ENCODE data around the gene GPR55.
A peak's percentile ranks its signal among the peaks of the same experiment; 100 is the strongest.

GPR55 gene

DNA sequence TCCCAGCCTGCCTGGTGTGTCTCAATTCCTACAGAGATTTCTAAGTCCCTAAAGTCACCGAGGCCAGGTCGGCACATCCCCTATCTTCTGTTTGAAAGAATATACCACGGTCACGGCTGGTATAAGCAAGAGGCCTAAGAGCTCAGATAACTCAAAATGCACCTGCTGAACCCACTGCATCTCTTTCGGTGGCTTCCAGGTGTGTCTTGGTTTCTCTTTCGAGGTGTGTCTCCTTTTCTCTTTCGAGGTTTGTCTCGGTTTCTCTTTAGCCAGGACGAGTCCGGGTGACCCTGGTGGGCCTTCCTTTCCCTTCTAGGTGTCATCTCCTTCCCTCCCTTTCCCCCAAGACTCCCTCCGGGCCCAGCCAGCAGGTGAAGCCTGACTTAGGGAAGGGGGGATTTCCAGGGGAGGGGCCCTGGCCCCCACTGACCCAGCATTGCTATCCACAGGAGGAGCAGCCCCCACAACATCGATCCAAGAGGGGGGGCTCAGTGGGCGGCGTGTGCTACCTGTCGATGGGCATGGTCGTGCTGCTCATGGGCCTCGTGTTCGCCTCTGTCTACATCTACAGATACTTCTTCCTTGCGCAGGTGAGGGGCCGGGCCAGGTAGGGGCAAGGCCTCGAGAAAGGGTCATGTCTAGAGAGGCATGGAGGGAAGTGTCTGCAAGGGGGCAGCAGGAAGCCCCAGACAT lies 51.9 kb downstream of the GPR55 start:
- Histone ChIP-seq H3K4me1 (ENCODE audit: control insufficient read depth, insufficient read depth, low read length, poor library complexity, severe bottlenecking) (peaks cover 10% of the 10 kb centered on the region), H3K36me3 (ENCODE audit: control insufficient read depth, insufficient read depth, low read length) (peaks cover 10% of the 10 kb centered on the region)

DNA sequence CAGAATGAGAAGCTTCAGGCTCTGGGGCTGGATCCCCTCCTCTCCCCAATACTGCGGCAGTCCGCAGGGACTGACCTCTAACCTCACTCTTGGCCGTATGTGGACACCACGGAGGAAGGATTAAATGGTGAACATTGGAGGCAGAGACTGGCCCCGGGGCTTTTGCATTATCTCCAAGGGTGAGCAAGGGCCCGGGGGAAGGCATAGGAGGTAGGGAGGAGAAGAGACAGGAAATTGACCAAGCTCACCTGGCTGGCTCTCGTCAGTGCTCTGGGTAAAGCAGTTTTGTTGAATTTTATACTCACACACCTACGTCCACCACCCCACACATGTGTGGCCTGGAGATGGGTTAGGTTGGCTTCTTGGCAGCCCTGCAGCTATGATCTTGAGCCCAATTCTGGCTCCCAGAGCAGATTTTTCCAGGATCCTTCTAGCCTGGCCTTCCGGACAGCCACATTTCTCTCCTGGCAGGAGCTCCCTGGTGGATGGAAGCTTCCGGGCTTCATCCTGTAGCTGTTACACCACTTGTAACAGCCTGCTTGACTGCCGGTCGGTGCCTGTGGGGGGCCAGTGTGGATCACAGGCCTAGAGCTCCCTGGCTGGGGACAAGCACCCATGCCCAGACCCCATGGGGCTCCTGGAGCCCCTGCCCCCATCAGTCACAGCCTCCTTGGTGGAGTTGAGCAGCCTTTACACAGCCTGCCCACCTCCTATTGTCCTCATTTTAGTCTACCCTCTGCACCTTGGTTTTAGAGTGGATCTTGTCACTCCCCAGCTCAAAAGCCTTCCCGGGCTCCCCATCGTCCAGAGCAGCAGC lies 52.7 kb downstream of the GPR55 start:
- Histone ChIP-seq H3K4me1 (ENCODE audit: control insufficient read depth, insufficient read depth, low read length, poor library complexity, severe bottlenecking) (peaks cover 10% of the 10 kb centered on the region), H3K9me3 (ENCODE audit: control insufficient read depth, low read length) (no peaks in the 10 kb centered on the region), H3K27me3 (replicated peaks; ENCODE audit: control insufficient read depth, insufficient read depth, low read length, poor library complexity, severe bottlenecking) (no peaks in the 10 kb centered on the region), H3K36me3 (ENCODE audit: control insufficient read depth, insufficient read depth, low read length) (peaks cover 10% of the 10 kb centered on the region), H3K27ac (ENCODE audit: insufficient read depth, low read length, poor library complexity, severe bottlenecking) (no peak overlapping the region), H3K4me3 (ENCODE audit: insufficient read depth, low read depth, low read length, poor library complexity, severe bottlenecking) (no peak overlapping the region)
- no peak for DNase-seq

More for the DNA sequence above, 51.9 kb downstream of the GPR55 start:
- DNase-seq = no peak
- no peaks in the 10 kb centered on the region for H3K27me3 ChIP-seq (replicated peaks; ENCODE audit: control insufficient read depth, insufficient read depth, low read length, poor library complexity, severe bottlenecking)
- H3K9me3 ChIP-seq (ENCODE audit: control insufficient read depth, low read length) = no peaks in the 10 kb centered on the region
- H3K4me3 ChIP-seq (ENCODE audit: insufficient read depth, low read depth, low read length, poor library complexity, severe bottlenecking) = no peak overlapping the region
- no peak overlapping the region for H3K27ac ChIP-seq (ENCODE audit: insufficient read depth, low read length, poor library complexity, severe bottlenecking)

DNA sequence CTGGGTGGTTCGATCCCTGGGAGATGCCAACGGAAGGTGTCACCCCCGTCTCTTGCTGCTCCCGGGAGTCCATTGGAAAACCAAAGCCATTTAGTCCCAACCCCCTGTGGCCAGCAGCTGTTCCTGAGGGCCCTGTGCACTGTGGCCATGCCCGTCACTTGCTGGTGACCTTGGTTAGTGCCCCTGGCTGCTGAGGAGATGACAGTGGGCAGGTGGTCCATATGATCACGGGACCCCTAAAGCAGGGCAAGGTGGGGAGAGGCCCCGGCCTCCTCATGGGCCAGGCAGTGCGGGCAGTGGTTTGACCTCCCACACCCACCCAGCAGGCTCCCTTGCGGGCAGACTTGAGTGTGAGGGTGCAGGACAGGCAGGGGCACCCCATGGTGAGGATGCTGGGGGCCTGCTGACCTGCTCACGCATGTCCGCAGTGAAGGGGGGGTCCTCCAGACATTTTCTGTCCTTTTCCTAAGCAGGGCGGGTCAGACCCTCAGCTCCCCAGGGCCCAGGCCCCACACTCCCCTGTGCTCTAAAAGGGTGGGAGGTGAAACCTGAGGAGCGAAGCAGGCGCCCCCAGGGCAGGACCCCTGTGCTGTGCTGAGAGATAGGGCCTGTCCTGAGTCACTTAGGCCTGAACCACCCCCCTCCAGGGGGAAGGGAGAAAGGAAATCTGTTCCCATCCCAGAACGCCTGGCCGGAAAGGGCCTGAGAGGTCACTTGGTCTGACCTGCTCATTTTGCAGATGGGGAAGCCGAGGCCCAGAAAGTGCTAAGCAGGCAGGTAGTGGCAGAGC lies 53.5 kb downstream of the GPR55 start:
- Histone ChIP-seq H3K4me1 (ENCODE audit: control insufficient read depth, insufficient read depth, low read length, poor library complexity, severe bottlenecking) (peaks cover 18% of the 10 kb centered on the region), H3K4me3 (ENCODE audit: insufficient read depth, low read depth, low read length, poor library complexity, severe bottlenecking) (no peak overlapping the region), H3K27ac (ENCODE audit: insufficient read depth, low read length, poor library complexity, severe bottlenecking) (no peak overlapping the region), H3K9me3 (ENCODE audit: control insufficient read depth, low read length) (no peaks in the 10 kb centered on the region), H3K36me3 (ENCODE audit: control insufficient read depth, insufficient read depth, low read length) (peaks cover 3% of the 10 kb centered on the region), H3K27me3 (replicated peaks; ENCODE audit: control insufficient read depth, insufficient read depth, low read length, poor library complexity, severe bottlenecking) (no peaks in the 10 kb centered on the region)
- no peak for DNase-seq

DNA sequence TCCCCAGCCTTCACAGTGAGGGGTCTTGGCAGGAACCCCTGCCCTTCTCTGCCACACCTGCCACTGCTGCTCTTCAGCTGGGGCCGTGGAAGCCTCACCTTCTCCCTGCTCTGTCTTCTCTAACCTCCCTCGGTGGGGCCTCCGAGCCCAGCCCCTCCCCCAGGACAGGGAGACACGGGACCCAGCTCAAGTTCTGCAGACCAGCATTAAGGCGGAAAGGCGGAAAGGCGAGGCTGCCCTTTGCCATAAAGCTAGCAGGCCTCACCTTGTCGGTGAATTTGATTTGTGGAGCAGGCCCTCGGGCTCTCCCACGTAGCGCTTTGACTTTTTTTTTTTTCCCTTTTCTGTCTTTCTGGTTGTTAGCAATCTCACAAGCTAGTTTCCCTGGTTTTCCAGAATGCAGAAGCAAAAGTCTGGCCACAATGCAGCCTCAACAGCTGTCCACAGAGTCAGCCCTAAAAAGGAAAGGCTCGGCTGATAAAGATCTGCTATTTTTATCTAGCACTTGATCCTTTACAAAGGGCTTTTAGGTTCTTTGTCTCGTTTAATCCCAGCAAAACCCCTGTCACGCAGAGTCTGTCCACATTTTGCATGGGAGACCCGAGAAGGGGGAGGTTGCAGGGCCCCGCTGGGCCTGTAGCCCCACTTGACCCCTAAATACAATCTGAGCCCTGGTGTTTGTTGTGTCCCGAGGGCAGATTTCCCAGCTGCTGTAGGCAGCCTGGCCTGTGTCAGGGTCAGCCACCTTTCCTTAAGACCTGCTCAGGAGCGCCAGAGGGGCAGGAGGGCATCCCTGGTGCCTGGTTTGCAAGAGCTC lies 54.3 kb downstream of the GPR55 start:
- Histone ChIP-seq H3K4me1 (ENCODE audit: control insufficient read depth, insufficient read depth, low read length, poor library complexity, severe bottlenecking) (peaks cover 25% of the 10 kb centered on the region), H3K4me3 (ENCODE audit: insufficient read depth, low read depth, low read length, poor library complexity, severe bottlenecking) (no peak overlapping the region), H3K36me3 (ENCODE audit: control insufficient read depth, insufficient read depth, low read length) (no peaks in the 10 kb centered on the region), H3K9me3 (ENCODE audit: control insufficient read depth, low read length) (no peaks in the 10 kb centered on the region), H3K27me3 (replicated peaks; ENCODE audit: control insufficient read depth, insufficient read depth, low read length, poor library complexity, severe bottlenecking) (no peaks in the 10 kb centered on the region), H3K27ac (ENCODE audit: insufficient read depth, low read length, poor library complexity, severe bottlenecking) (no peak overlapping the region)
- DNase-seq = no peak

DNA sequence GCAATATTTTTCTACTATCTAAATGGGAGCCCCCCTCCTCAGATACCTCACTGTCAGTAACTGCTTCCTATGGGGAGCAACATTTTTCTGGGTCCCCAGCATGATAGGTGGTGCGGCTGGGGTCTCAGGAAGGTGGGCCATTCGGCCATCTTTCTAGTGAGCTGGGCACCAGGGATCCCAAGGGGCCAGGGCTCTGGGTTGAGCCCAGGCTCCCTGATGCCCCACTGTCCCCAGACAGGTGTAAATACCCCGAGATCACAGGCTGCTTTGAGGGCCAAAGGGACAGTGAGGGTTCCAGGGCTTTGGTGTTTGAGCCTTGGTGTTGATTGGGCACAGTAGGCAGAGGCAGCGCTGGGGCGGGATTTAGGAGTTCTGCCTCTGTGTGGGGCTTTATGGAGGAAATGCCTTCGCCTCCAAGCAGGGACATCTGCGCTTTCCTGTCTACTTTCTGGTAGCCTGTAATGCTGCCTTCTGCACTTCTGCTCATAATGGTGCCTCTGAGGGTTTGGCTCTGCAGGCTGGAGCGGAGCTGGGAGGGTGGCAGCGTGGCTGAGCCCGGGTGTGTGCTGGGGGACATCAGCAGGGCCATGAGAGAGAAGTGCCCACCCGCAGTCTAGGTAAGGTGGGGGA lies 55.0 kb downstream of the GPR55 start:
- Histone ChIP-seq H3K27ac (ENCODE audit: insufficient read depth, low read length, poor library complexity, severe bottlenecking) (no peak overlapping the region), H3K4me1 (ENCODE audit: control insufficient read depth, insufficient read depth, low read length, poor library complexity, severe bottlenecking) (peaks cover 32% of the 10 kb centered on the region), H3K4me3 (ENCODE audit: insufficient read depth, low read depth, low read length, poor library complexity, severe bottlenecking) (no peak overlapping the region), H3K36me3 (ENCODE audit: control insufficient read depth, insufficient read depth, low read length) (no peaks in the 10 kb centered on the region), H3K9me3 (ENCODE audit: control insufficient read depth, low read length) (no peaks in the 10 kb centered on the region), H3K27me3 (replicated peaks; ENCODE audit: control insufficient read depth, insufficient read depth, low read length, poor library complexity, severe bottlenecking) (no peaks in the 10 kb centered on the region)
- DNase-seq = no peak

DNA sequence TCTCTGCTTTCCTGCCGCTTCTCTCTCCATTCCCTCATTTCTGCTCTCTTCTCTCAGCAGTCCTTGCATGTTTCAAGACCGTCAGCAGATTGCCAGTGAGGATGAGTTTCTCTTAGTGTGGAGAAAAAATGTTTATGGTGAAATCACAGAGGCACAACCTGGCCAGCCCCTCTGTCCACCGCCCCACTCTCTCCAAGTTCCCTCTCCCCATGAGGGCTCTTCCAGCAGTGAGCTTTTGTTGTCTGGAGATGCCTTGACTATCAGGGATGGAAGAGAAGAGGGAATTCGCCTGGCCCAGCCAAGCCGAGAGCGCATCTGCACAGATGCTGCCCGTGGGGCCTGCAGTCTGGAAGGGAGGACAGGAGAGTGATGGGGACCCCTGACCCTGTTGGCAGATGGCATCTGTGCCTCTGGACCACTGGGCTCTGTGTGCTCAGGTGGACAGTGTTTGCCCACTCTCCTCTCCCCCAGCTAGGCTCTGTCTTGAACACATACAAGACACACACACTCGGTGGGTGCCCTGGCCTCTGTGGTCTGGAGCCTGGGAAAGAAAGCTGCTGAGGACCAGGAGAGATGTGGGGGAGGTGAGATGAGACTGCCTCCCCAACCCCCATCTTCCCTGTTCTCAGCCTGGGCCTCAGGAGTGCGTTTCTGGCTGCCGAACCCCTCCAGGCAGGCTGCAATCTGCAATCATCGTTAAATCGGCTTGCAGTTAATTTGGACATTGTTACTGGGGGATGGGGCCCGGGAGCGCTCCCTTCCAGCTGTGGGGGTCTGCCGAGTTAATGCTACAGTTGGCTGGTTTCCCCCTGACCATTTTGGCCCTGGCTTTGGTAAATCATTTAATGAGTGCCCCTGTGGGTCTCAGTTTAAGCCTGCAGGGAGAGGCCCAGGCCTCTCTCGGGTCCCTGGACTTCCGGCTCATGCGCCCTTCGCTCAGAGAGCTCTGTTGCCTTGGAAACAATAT lies 55.8 kb downstream of the GPR55 start:
- H3K27me3 ChIP-seq (replicated peaks; ENCODE audit: control insufficient read depth, insufficient read depth, low read length, poor library complexity, severe bottlenecking) = no peaks in the 10 kb centered on the region
- H3K9me3 ChIP-seq (ENCODE audit: control insufficient read depth, low read length) = no peaks in the 10 kb centered on the region
- peaks cover 35% of the 10 kb centered on the region for H3K4me1 ChIP-seq (ENCODE audit: control insufficient read depth, insufficient read depth, low read length, poor library complexity, severe bottlenecking)
- no peak overlapping the region for H3K4me3 ChIP-seq (ENCODE audit: insufficient read depth, low read depth, low read length, poor library complexity, severe bottlenecking)
- H3K27ac ChIP-seq (ENCODE audit: insufficient read depth, low read length, poor library complexity, severe bottlenecking) = no peak overlapping the region
- no peak for DNase-seq
- no peaks in the 10 kb centered on the region for H3K36me3 ChIP-seq (ENCODE audit: control insufficient read depth, insufficient read depth, low read length)

DNA sequence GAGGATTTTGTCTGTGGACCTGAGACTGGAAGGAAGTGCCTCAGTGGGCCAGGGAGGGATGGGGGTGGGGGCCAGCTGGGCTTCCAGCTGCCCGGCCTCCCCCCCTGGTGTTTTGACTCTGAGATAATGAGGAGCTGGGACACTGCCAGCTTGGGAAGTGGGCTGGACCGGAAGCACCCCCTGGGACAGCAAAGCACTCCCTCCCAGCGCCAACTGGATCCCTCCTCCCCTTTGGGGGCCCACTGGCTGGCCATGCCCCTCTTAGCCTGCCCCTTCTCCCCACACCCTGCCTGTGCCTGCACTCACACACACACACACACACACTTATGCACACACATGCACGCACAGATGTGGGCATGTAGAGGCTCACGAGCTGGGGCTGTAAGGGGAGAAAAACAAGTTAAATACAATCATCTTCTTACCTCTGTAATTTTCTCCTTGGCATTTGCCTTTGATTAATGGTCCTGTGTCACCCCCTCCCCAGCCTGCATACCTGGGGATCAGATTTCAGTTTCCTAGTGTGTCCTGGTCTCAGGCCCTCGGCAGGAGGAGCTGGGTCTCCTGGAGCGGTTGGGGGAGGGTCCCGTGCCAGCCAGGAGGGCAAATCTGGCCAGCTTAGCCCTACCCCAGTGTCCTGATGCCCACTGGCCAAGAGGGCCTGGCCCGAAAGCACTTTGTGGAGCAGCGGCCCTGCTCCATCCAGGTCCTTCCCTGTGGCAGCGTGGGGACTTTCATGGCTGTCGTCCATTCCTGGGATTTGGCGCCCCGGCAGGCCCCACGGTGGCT lies 56.7 kb downstream of the GPR55 start:
- H3K9me3 ChIP-seq (ENCODE audit: control insufficient read depth, low read length) = no peaks in the 10 kb centered on the region
- H3K27ac ChIP-seq (ENCODE audit: insufficient read depth, low read length, poor library complexity, severe bottlenecking) = no peak overlapping the region
- no peaks in the 10 kb centered on the region for H3K36me3 ChIP-seq (ENCODE audit: control insufficient read depth, insufficient read depth, low read length)
- H3K27me3 ChIP-seq (replicated peaks; ENCODE audit: control insufficient read depth, insufficient read depth, low read length, poor library complexity, severe bottlenecking) = no peaks in the 10 kb centered on the region
- DNase-seq = no peak
- no peak overlapping the region for H3K4me3 ChIP-seq (ENCODE audit: insufficient read depth, low read depth, low read length, poor library complexity, severe bottlenecking)
- H3K4me1 ChIP-seq (ENCODE audit: control insufficient read depth, insufficient read depth, low read length, poor library complexity, severe bottlenecking) = peaks cover 35% of the 10 kb centered on the region

DNA sequence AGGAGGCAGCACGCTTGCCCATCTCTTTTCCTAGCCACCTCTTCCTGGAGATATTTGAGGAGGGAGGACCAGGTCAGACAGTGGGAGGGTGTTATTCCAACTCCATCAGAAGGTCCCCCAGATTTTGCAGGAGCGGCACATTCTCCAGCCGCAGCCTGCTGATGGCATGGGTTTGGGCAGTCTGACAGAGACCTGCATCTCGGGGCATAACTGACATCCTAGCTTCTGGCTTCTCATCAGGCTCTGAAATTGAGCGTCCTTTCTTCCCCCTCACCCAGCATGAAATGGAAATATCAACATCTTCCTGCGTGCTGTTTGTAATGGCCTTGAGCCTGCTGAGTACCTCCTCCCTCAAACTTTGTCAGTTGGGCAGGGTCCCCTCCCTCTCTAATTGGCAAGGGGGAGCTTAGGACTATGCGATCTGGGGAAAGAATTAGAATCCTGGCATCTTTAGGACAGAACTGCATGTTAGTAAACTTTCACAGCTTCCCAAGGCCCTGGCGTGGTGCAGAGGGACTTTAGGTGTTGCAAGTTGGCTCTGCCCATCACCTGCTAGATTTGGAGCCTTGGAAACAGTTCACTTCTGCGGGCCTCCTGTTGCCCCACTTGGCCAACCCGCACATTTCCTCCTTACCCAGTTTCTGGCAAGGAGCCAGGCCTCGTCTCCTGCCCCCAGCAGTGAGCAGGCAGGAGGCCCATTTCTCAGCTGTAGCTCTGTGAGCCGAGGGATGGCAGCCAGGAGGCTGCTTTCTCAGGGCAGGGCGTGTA lies 58.1 kb downstream of the GPR55 start:
- Histone ChIP-seq H3K4me1 (ENCODE audit: control insufficient read depth, insufficient read depth, low read length, poor library complexity, severe bottlenecking) (peaks cover 29% of the 10 kb centered on the region), H3K27me3 (replicated peaks; ENCODE audit: control insufficient read depth, insufficient read depth, low read length, poor library complexity, severe bottlenecking) (no peaks in the 10 kb centered on the region), H3K36me3 (ENCODE audit: control insufficient read depth, insufficient read depth, low read length) (no peaks in the 10 kb centered on the region), H3K4me3 (ENCODE audit: insufficient read depth, low read depth, low read length, poor library complexity, severe bottlenecking) (no peak overlapping the region), H3K27ac (ENCODE audit: insufficient read depth, low read length, poor library complexity, severe bottlenecking) (peak overlapping the region; percentile 53), H3K9me3 (ENCODE audit: control insufficient read depth, low read length) (no peaks in the 10 kb centered on the region)
- peak; percentile 51 to 72 (median 66) for DNase-seq
